Vagina (tissue), 2 donors: ENCODE measurements around the gene COX4I2.

ENCODE experiments used
- CTCF ChIP-seq, 3 experiments: fragments of 450-650 bp in 2 of 3; fragments of 200-600 bp in 1 of 3; sonication (generic) in 1 of 3; IDR thresholded peaks; one replicate each; pipeline ENCODE4 v1.5.1; 2017 to 2019; ENCODE audit warnings: antibody characterized with exemption in 3 of 3, mild to moderate bottlenecking in 2 of 3, moderate library complexity in 2 of 3
- POLR2A ChIP-seq, 2 donors: fragments of 450-650 bp; IDR thresholded peaks; one replicate each; pipeline ENCODE4 v1.6.1; 2017; ENCODE audit warnings: antibody characterized with exemption in 2 of 2, mild to moderate bottlenecking in 2 of 2, moderate library complexity in 2 of 2

GRCh38 chr20:31644701-31645100, 7.0 kb downstream of the COX4I2 start:
- TF ChIP-seq POLR2A (IDR thresholded peaks at IDR 0.05), result no peak
- no peak for TF ChIP-seq CTCF (IDR thresholded peaks at IDR 0.05)
